IMR-90 (cell line): Measurements from ENCODE around the gene ANKK1.

Experiments used
- BHLHE40 ChIP-seq: fragments of 150-350 bp; IDR thresholded peaks from 2 replicates; pipeline ENCODE4 v1.6.1; 2016; ENCODE audit warnings: mild to moderate bottlenecking, low read depth, low read length
- CEBPB ChIP-seq: IDR thresholded peaks from 2 replicates; pipeline ENCODE4 v1.6.1; 2012; ENCODE audit warnings: low read depth, low read length, improper control_type of control experiment
- CHD1 ChIP-seq: IDR thresholded peaks from 2 replicates; pipeline ENCODE4 v1.6.1; 2012; ENCODE audit warnings: low read depth, low read length, improper control_type of control experiment
- CTCF ChIP-seq: conservative IDR thresholded peaks from 2 replicates; pipeline ENCODE4 v1.5.1; 2012; ENCODE audit warnings: mild to moderate bottlenecking, low read depth, low read length, improper control_type of control experiment
- ELK1 ChIP-seq: fragments of 150-350 bp; IDR thresholded peaks from 2 replicates; pipeline ENCODE4 v1.6.1; 2016; ENCODE audit warnings: low read depth, mild to moderate bottlenecking, low read length, moderate library complexity, borderline replicate concordance
- MAFK ChIP-seq: IDR thresholded peaks from 2 replicates; pipeline ENCODE4 v1.6.1; 2012; ENCODE audit warnings: low read depth, low read length, improper control_type of control experiment
- MXI1 ChIP-seq: IDR thresholded peaks from 2 replicates; pipeline ENCODE4 v1.6.1; 2012; ENCODE audit warnings: low read depth, mild to moderate bottlenecking, low read length, moderate library complexity, borderline replicate concordance
- POLR2A ChIP-seq: IDR thresholded peaks from 2 replicates; pipeline ENCODE4 v1.6.1; 2012; ENCODE audit warnings: mild to moderate bottlenecking, low read depth, low read length
- RAD21 ChIP-seq: IDR thresholded peaks from 2 replicates; pipeline ENCODE4 v1.6.1; 2012; ENCODE audit warnings: low read length, improper control_type of control experiment
- RCOR1 ChIP-seq: IDR thresholded peaks from 2 replicates; pipeline ENCODE4 v1.6.1; 2012; ENCODE audit warnings: mild to moderate bottlenecking, low read length, improper control_type of control experiment; ENCODE audit not compliant: insufficient replicate concordance
- RFX5 ChIP-seq: IDR thresholded peaks from 2 replicates; pipeline ENCODE4 v1.8.0; 2012; ENCODE audit warnings: low read depth, mild to moderate bottlenecking, low read length, moderate library complexity
- SMC3 ChIP-seq: fragments of 150-350 bp; IDR thresholded peaks from 2 replicates; pipeline ENCODE4 v1.6.1; 2016; ENCODE audit warnings: low read depth, mild to moderate bottlenecking, antibody characterized with exemption, low read length, moderate library complexity

GRCh38 chr11:113447621-113448315, 60.2 kb downstream of the ANKK1 start:
- TF ChIP-seq POLR2A, result no peak
- TF ChIP-seq MAFK, result no peak
- no peak for TF ChIP-seq CTCF
- TF ChIP-seq CEBPB, result no peak
- TF ChIP-seq RCOR1, result no peak
- TF ChIP-seq CHD1, result no peak
- TF ChIP-seq SMC3, result no peak
- no peak for TF ChIP-seq MXI1
- no peak for TF ChIP-seq RAD21
- TF ChIP-seq BHLHE40, result no peak
- TF ChIP-seq ELK1, result no peak
- no peak for TF ChIP-seq RFX5
